ENCODE results near the gene CDC42BPA. TPM values are rescaled to one million over a fixed set of nuclear protein-coding genes. Genes with fewer than 3 reads are reported as not detected.
"Not testable (repeated sequence)": the region's sequence is repeated elsewhere in the genome, so short reads cannot be mapped to it uniquely, and the experiment has no call there.

The CDC42BPA gene
- total RNA-seq, 3 donors from 2014 or later, result 0.52 to 0.74 (median 0.56) TPM

DNA sequence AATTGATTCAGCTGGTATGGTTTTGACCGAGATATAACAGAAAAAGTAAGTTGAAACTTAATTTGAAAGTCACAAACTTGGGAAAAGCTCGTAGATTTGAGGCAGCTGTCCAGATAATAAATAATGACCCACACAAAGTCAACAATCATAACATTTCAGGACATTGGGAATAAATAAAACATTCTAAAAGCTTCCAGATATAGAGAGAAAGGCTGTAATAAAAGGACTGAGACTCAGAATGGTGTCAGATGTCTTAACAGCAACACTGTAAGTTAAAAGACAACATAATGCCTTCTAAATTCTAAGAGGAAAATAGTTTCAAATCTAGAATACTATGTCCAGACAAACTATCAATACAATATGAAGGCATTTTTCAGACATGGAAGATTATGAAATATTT is 163.3 kb downstream of the CDC42BPA start:
- DNase-seq (no peak), ATAC-seq (no peak)
- Mint-ChIP-seq H3K4me1 (ENCODE audit: low read depth) (no peaks in the 10 kb centered on the region), H3K36me3 (ENCODE audit: insufficient read depth) (no peaks in the 10 kb centered on the region), H3K27me3 (ENCODE audit: low read depth) (peaks cover 6% of the 10 kb centered on the region), H3K4me3 (no peak overlapping the region), H3K9me3 (no peaks in the 10 kb centered on the region)

GRCh38 chr1:227152525-227152924 is 165.8 kb downstream of the CDC42BPA start:
- no peaks in the 10 kb centered on the region for H3K4me1 Mint-ChIP-seq (ENCODE audit: low read depth)
- peaks cover 11% of the 10 kb centered on the region for H3K27me3 Mint-ChIP-seq (ENCODE audit: low read depth)
- H3K4me3 Mint-ChIP-seq, result no peak overlapping the region
- DNase-seq (no peak), ATAC-seq (no peak)
- H3K9me3 Mint-ChIP-seq, result no peaks in the 10 kb centered on the region
- no peaks in the 10 kb centered on the region for H3K36me3 Mint-ChIP-seq (ENCODE audit: insufficient read depth)

- Mint-ChIP-seq H3K27me3 (ENCODE audit: low read depth) (peaks cover 7% of the 10 kb centered on the region), H3K9me3 (no peaks in the 10 kb centered on the region), H3K4me1 (ENCODE audit: low read depth) (no peaks in the 10 kb centered on the region), H3K36me3 (ENCODE audit: insufficient read depth) (no peaks in the 10 kb centered on the region), H3K4me3 (no peak overlapping the region)
- DNase-seq, result no peak
- ATAC-seq, result no peak
Observed at GRCh38 chr1:227140376-227140775, 177.9 kb downstream of the CDC42BPA start.

DNA sequence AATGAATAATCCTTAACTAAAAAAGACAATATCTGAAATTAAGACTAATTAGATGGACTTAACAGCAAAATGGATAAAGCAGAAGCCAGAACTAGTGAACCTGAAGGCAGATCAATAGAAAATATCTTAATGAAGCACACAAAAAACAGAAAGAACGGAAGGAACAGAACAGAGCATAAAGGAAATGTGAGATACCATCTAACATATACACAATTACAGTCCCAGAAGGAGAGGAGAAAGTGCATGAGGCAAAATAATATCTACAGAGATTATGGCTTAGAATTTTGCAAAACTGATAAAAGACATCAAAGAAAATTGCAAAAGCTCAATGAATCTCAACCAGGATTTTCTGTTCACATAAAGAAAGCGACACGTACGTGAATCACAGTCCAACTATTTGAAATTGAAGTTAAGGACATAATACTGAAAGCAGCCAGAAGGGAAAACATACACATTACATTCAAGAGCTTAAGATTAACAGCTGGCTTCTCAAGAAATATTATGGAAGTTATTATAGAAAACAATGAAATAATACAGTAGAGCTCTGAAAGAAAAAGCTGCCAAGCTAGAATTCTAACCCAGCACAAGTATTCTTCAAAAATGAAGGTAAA is 182.0 kb downstream of the CDC42BPA start:
- no peak overlapping the region for H3K4me3 Mint-ChIP-seq
- no peaks in the 10 kb centered on the region for H3K36me3 Mint-ChIP-seq (ENCODE audit: insufficient read depth)
- ATAC-seq (no peak), DNase-seq (no peak)
- H3K4me1 Mint-ChIP-seq (ENCODE audit: low read depth), result no peaks in the 10 kb centered on the region
- H3K27me3 Mint-ChIP-seq (ENCODE audit: low read depth), result peaks cover 9% of the 10 kb centered on the region
- H3K9me3 Mint-ChIP-seq, result no peaks in the 10 kb centered on the region

GRCh38 chr1:227134686-227135314 is 183.5 kb downstream of the CDC42BPA start:
- no peak for ATAC-seq
- H3K36me3 Mint-ChIP-seq (ENCODE audit: insufficient read depth), result no peaks in the 10 kb centered on the region
- no peaks in the 10 kb centered on the region for H3K9me3 Mint-ChIP-seq
- no peak overlapping the region for H3K4me3 Mint-ChIP-seq
- no peak for DNase-seq
- H3K27me3 Mint-ChIP-seq (ENCODE audit: low read depth), result peaks cover 9% of the 10 kb centered on the region
- no peaks in the 10 kb centered on the region for H3K4me1 Mint-ChIP-seq (ENCODE audit: low read depth)

GRCh38 chr1:227132695-227133094 is 185.6 kb downstream of the CDC42BPA start:
- not testable (repeated sequence) for H3K36me3 Mint-ChIP-seq (ENCODE audit: insufficient read depth); H3K4me1 Mint-ChIP-seq (ENCODE audit: low read depth); DNase-seq; H3K27me3 Mint-ChIP-seq (ENCODE audit: low read depth); ATAC-seq; H3K9me3 Mint-ChIP-seq; H3K4me3 Mint-ChIP-seq

GRCh38 chr1:227131193-227131592 is 187.1 kb downstream of the CDC42BPA start:
- no peaks in the 10 kb centered on the region for H3K36me3 Mint-ChIP-seq (ENCODE audit: insufficient read depth)
- no peaks in the 10 kb centered on the region for H3K4me1 Mint-ChIP-seq (ENCODE audit: low read depth)
- no peak for ATAC-seq
- peaks cover 9% of the 10 kb centered on the region for H3K27me3 Mint-ChIP-seq (ENCODE audit: low read depth)
- H3K4me3 Mint-ChIP-seq, result no peak overlapping the region
- no peaks in the 10 kb centered on the region for H3K9me3 Mint-ChIP-seq
- DNase-seq, result no peak

DNA sequence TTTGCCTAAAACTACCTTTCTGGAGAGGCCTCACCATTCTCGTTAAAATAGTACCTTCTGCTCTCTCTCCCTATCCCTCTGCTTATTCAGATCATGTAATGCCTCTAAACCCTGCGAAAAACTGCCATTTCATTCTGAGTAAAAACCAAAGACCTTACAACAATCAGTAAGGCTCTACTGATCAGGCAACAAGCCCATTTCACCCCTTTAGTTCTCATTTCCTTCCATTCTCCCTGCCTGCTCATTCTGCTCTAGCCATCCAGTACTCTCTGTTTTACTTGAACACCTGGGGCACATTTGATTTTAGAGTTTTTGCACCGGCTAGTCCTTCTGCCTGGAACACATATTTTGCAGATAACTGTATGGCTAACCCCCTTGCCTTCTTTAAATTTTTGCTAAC is 190.4 kb downstream of the CDC42BPA start:
- Mint-ChIP-seq H3K9me3 (no peaks in the 10 kb centered on the region), H3K4me1 (ENCODE audit: low read depth) (no peaks in the 10 kb centered on the region), H3K36me3 (ENCODE audit: insufficient read depth) (no peaks in the 10 kb centered on the region), H3K27me3 (ENCODE audit: low read depth) (no peaks in the 10 kb centered on the region), H3K4me3 (no peak overlapping the region)
- DNase-seq, result no peak
- no peak for ATAC-seq

DNA sequence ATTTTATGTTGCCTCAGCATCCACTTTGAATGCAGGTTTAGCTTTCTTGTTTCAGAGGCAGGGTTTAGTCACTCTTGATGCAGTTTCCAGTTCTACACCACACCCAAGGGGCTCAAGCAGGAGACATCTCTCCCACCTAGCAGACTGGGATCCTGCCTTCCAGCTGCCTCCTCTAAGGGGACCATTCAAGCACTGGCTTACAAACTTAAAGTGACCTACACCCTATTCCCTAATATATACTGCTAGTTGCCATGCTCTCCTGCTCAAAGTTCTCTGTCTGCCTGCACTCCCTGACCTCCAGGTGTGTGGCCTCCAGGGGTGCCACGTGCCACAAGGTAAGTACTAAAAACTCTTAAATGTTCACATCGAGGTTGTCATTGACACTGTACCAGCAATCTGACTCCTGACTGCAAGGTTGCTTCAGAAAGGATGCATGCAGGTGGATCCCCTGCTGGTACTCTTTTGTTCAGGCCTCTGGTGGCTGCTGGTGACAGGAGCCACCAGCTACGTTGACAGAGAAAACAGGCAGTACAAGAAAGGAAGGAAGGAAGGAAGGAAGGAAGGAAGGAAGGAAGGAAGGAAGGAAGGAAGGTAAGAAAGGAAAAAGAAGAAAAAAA is 192.3 kb downstream of the CDC42BPA start:
- DNase-seq, result no peak
- Mint-ChIP-seq H3K27me3 (ENCODE audit: low read depth) (no peaks in the 10 kb centered on the region), H3K9me3 (no peaks in the 10 kb centered on the region), H3K36me3 (ENCODE audit: insufficient read depth) (no peaks in the 10 kb centered on the region), H3K4me1 (ENCODE audit: low read depth) (no peaks in the 10 kb centered on the region), H3K4me3 (no peak overlapping the region)
- ATAC-seq, result no peak

DNA sequence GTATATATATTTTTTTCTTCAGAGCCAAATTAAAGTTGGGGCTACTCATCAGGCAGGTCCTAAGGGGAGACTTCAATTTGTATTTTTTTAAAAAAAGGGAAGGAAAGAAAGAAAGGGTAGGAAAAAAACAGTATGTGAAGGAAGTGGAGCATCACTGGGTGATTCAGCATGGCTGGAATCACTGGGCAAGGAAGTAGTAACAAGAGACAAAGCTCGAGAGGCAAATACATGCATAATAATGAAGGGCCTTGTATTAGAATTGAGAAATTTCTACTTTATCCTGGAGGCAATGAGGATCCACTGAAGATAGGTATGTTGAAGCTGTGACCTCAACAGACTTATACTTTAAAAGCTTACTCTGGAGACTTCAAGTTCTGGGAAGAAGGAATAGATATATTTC is 193.8 kb downstream of the CDC42BPA start:
- Mint-ChIP-seq H3K9me3 (no peaks in the 10 kb centered on the region), H3K4me3 (no peak overlapping the region), H3K27me3 (ENCODE audit: low read depth) (no peaks in the 10 kb centered on the region), H3K36me3 (ENCODE audit: insufficient read depth) (no peaks in the 10 kb centered on the region), H3K4me1 (ENCODE audit: low read depth) (no peaks in the 10 kb centered on the region)
- ATAC-seq, result no peak
- DNase-seq, result no peak

GRCh38 chr1:227120826-227121225 is 197.5 kb downstream of the CDC42BPA start:
- no peak for ATAC-seq
- no peak overlapping the region for H3K4me3 Mint-ChIP-seq
- no peaks in the 10 kb centered on the region for H3K4me1 Mint-ChIP-seq (ENCODE audit: low read depth)
- H3K36me3 Mint-ChIP-seq (ENCODE audit: insufficient read depth), result no peaks in the 10 kb centered on the region
- no peak for DNase-seq
- H3K27me3 Mint-ChIP-seq (ENCODE audit: low read depth), result peaks cover 7% of the 10 kb centered on the region
- H3K9me3 Mint-ChIP-seq, result no peaks in the 10 kb centered on the region

- no peak overlapping the region for H3K4me3 Mint-ChIP-seq
- DNase-seq (no peak), ATAC-seq (no peak)
- no peaks in the 10 kb centered on the region for H3K9me3 Mint-ChIP-seq
- no peaks in the 10 kb centered on the region for H3K36me3 Mint-ChIP-seq (ENCODE audit: insufficient read depth)
- peaks cover 38% of the 10 kb centered on the region for H3K27me3 Mint-ChIP-seq (ENCODE audit: low read depth)
- H3K4me1 Mint-ChIP-seq (ENCODE audit: low read depth), result no peaks in the 10 kb centered on the region
Observed at GRCh38 chr1:227112538-227112937, 205.8 kb downstream of the CDC42BPA start.

DNA sequence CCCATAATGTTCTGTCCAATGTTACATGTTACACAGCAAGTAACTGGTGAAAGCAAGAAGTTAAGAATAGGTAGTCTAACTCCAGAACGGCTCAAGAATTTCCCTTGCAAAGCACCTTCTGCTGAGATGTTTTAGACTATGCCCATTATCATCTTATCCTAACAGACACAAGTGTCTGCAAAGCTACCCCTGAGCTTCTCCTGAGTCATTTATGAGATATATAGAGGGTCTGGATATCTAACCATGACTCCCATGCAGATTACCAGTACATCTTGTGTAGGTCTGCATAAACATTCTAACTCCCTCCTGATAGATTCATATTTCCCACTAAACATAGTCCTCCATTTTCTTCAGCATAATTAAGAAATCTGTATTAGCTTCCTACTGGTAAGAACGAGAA is 206.5 kb downstream of the CDC42BPA start:
- ATAC-seq (no peak), DNase-seq (no peak)
- no peaks in the 10 kb centered on the region for H3K9me3 Mint-ChIP-seq
- H3K27me3 Mint-ChIP-seq (ENCODE audit: low read depth), result peaks cover 40% of the 10 kb centered on the region
- no peaks in the 10 kb centered on the region for H3K4me1 Mint-ChIP-seq (ENCODE audit: low read depth)
- H3K36me3 Mint-ChIP-seq (ENCODE audit: insufficient read depth), result no peaks in the 10 kb centered on the region
- H3K4me3 Mint-ChIP-seq, result no peak overlapping the region

DNA sequence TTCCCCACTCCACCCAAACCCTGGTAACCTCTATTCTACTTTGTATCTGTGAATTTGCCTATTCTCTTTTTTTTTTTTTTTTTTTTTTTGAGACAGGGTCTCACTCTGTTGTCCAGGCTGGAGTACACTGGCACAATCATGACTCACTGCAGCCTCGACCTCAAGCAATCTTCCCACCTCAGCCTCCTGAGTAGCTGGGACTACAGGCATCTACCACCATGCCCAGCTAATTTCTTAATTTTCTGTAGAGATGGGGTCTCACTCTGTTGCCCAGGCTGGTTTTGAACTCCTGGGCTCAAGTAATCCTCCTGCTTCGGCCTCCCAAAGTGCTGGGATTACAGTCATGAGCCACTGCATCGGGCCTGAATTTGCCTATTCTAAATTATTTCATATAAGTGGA is 213.0 kb downstream of the CDC42BPA start:
- not testable (repeated sequence) for DNase-seq; H3K4me3 Mint-ChIP-seq; H3K4me1 Mint-ChIP-seq (ENCODE audit: low read depth); ATAC-seq; H3K36me3 Mint-ChIP-seq (ENCODE audit: insufficient read depth); H3K9me3 Mint-ChIP-seq
- peaks cover 25% of the 10 kb centered on the region for H3K27me3 Mint-ChIP-seq (ENCODE audit: low read depth)

DNA sequence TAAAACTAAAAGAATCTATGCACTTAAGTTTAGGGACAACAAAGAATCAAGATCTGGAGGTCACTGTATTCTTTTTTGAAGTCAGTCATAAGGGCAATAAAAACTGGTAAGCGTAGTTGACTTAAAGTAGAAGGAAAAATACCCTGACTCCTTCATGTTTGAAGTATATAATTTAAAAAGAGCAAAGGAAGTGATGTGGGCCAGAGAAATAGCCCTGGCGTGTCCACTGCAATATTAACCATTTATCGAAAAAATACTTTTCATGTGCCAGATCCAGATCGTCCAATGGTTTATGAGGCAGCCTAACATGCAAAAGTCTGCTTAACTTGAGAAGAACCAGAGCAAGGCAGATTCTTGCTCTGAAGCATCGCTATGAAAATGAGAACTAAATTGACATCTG is 216.2 kb downstream of the CDC42BPA start:
- Mint-ChIP-seq H3K4me1 (ENCODE audit: low read depth) (no peaks in the 10 kb centered on the region), H3K36me3 (ENCODE audit: insufficient read depth) (no peaks in the 10 kb centered on the region), H3K27me3 (ENCODE audit: low read depth) (peaks cover 15% of the 10 kb centered on the region), H3K9me3 (no peaks in the 10 kb centered on the region), H3K4me3 (no peak overlapping the region)
- DNase-seq (no peak), ATAC-seq (no peak)

Measured in activated T-cell treated with anti-CD3 and anti-CD28 coated beads, Interleukin-2, amount 50 U/mL, for 4 hours (primary cell).